Activated CD8-positive, alpha-beta memory T cell treated with anti-CD3 and anti-CD28 coated beads, Interleukin-2, amount 50 U/mL, for 1 hour (primary cell): Measurements from ENCODE around the gene GAD2.
A peak's percentile ranks its signal among the peaks of the same experiment; 100 is the strongest.
"Not testable (repeated sequence)": the region's sequence is repeated elsewhere in the genome, so short reads cannot be mapped to it uniquely, and the experiment has no call there.

Source experiments
- DNase-seq: peaks from one replicate; pipeline ENCODE4 v3.0.0-alpha.2; 2020; ENCODE audit errors: extremely low read depth

Gene GAD2

DNA sequence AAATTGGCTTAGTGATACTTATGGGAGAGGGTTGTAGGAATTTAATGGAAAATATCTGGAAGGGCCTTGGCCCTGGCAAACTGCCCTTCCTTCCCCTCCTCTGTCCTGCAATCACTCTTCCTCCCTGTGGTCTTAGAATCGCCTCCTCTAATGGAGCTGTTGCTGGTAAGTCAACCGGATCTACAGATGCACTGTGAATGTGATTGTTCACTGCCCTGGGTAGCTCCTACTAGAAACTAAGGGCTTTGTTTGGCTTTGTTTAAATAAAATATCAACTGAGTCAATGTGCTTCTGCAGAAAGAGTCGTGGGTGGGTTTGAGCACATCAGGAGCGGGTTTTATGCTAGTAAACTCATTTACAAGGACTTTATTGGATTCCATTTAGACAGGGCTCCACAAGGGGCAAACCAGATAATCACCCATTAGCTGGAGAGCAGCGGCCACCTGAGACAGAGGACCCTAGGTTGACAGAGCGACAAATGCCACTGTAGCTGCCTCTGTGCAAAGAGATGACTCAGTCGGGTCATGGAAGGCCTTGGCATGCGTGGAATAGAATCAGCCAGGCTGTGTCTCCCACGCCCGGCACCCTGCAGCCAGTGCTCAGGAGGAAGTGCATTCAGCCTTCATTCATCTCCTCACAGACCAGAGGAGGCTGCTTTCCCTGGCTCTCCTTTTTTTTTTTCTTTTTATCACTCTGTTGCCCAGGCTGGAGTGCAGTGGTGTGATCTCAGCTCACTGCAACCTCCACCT lies 97.9 kb downstream of the GAD2 start:
- no peak for DNase-seq

DNA sequence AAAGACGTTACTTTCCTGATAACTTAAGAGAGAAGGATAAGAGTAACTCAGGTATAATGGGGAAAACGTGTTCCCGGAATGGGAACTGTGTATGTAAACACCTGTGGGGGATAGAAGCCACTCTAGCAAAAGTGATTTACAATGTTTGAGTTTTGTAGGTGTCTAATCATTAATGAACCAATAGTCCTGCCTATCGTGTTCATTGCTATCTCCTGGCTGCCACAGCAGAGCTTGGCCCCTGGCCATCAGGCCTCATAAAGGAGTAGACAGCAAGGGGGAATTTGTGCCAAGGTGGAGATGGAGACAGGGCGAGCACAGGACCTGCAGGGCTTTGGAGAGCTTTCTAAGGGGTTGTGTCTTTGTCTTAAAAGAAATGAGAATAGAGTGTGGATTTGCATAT lies 102.1 kb downstream of the GAD2 start:
- DNase-seq, result no peak

DNA sequence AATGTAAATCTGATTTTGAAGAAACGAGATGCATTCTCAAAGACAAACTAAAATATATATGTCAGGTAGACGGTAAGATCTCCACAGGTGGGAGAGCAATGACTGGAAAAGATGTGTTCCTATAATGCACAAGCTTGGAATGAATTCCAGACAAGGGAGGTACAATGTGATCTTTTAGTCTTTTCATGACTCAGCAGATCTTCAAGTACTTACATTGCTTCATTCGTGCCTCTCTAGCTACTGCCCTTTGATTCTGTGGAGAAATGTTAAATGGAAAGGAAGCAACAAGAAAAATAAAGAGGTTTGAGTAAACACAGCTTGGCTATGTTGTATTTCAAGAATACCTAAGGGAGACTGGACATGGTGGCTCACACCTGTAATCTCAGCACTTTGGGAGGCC lies 106.6 kb downstream of the GAD2 start:
- no peak for DNase-seq

DNA sequence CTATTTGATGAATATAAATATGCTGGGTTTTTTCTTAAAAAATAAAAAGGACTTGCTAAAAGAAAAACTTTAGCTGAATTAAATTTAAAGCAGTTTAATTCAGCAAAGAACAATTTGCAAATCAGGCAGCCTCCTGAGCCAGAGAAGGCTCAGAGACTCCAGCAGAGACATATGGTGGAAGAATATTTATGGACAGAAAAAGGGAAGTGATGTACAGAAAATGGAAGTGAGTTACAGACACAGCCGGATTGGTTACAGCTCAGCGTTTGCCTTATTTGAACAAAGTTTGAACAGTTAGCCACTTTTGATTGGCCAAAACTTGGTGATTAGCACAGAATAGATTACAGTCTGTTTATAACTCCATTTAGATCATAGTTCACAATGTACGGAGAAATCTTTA lies 110.3 kb downstream of the GAD2 start:
- DNase-seq, result no peak

DNA sequence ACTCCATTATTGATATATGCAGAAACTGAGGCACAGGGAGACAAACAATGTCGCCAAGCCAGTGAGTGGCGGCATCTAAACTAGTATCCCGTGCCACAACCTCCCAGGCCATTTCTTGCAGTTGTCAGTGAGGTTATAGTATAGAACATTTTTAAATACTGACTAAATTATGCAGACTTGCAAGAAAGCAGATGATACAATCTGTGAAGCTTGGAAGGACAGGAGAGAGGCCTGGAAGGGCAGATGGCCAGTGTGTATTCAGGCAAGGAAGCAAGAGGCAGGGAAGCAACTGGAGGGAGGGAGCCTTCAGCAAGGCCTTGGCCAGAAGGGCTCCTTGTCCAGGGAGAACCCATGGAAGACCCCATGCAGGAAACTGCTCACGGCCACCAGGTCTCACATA lies 111.2 kb downstream of the GAD2 start:
- no peak for DNase-seq

DNA sequence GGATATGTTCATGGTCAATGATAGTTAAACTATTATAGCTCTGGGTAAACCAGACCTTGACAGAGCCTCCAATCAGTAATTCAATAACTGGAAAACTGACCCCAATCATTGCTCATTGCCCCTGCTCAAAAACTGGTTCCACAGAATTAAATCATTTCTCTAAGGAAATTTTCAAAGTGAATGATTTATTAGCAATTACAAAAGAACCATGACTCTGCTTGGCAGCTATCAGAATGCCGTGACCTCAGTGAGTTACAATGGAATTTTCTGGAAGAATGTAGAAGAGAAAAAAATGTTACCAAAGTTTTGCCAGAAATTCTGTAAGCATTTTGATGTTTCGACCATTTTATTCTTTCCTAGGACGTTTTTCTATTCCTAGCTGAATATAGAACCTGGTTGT lies 114.8 kb downstream of the GAD2 start:
- no peak for DNase-seq

DNA sequence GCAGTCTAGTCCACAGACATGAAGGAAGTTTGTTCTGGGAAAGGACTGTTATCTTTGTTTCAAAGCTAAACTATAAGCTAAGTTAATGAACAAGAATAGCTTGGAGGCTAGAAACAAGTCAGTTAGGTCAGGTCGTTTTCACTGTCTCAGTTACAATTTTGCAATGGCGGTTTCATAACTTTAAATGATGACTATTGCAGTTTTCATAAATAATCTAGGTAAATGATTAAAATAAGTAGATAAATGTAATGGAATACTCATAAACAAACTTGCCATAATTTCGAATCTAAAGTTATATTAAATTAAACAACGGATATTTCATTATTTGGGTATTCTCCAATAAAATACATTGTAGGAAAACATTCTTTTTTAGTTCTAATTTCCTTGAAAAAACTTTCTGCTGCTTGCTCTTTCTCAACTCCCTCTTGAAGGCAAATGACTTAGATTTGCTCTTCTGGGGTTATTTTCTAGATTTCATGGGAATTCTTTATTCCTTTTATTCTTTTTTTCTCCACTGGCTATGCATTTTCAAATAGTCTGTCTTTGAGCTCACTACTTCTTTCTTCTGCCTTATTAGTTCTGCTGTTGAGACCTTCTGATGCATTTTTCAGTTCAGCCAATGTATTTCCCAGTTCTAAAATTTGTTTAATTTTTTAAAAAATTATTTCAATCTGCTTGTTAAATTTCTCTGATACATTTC lies 117.8 kb downstream of the GAD2 start:
- DNase-seq, result no peak

DNA sequence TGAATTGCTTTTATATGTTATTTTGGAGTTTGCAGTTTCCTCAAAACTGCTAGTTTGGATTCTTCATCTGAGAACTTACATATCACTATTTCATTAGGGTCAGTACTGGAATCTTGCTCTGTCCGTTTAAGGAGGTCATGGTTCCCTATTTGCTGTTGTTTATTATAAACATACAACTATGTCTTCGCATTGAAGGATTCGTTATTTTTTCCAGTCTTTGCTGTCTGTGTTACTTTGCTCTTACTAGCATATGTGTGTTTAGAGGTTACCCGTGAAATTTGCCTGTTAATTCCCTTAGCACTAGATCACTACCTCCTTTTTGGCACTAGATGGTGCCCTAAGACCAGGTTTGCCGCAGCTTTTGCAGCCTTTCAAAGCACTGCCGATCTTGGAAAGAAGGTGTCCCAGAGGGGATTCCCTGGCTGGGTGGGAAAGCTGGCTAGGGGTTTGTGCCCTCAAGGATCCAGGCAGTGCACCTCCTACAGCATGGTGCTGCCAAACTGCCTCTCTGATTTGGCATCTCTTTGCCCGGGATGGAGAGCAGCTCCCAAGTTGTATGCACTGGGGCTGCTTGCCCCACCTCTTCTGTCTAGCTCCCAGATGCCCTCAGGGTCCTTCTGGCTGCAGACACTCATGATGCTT lies 118.5 kb downstream of the GAD2 start:
- DNase-seq, result peak; percentile 12

DNA sequence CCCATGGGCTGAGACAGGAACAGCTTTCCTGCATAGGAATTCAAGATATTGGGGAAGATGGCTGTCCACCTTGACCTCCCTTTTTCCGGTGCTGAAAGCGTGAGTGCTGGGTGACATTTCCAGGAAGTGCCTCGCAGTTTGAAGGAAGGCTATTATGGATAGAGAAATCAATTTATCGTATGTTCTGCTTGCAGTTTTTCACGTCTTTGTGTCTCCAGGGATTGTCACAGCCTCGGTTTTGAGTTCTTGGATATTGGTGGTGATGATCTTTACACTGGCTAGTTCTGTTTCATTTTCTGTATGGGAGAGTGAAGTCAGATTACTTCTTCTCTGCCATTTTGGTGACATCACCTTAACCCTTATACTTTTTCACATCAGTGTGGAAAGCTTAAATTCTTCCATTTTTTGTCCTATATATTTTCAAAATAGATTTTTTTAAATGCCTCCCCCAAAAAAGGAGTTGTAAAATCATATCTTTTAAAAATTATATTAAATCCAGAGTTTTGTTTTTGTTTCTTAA lies 119.1 kb downstream of the GAD2 start:
- DNase-seq, result no peak

DNA sequence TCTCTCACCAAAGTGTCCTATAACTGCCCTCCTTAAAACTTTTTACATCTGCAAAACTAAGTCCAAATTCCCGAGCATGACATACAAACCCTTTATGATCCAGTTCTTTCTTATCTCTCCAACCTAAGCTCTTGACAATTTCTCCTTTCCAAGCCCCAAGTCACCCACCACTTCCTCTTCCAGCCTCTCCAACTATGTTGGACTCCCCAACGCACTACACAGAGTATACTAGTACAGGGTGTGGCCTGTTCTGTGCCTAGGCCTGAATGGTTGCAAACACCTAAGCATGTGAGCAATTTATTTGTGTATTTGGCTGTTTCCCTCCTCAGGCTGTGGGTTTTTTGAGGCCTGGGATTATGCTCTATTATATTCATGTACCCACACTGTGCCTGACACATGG lies 120.4 kb downstream of the GAD2 start:
- DNase-seq, result no peak

DNA sequence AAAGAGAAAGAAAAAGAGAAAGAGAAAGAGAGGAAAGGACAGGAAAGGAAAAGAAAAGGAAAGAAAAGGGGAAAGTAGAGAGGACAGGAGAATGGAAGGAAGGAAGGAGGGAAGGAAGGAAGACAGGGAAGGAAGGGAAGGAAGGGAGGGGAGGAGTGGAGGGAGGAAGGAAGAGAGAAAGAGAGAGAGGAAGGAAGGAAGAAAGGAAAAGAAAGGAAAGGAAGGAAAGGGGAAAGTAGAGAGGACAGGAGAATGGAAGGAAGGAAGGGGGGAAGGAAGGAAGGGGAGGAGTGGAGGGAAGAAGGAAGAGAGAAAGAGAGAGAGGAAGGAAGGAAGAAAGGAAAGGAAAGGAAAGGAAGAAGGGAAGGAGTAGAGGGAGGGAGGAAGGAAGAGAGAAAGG lies 125.1 kb downstream of the GAD2 start:
- no peak for DNase-seq

DNA sequence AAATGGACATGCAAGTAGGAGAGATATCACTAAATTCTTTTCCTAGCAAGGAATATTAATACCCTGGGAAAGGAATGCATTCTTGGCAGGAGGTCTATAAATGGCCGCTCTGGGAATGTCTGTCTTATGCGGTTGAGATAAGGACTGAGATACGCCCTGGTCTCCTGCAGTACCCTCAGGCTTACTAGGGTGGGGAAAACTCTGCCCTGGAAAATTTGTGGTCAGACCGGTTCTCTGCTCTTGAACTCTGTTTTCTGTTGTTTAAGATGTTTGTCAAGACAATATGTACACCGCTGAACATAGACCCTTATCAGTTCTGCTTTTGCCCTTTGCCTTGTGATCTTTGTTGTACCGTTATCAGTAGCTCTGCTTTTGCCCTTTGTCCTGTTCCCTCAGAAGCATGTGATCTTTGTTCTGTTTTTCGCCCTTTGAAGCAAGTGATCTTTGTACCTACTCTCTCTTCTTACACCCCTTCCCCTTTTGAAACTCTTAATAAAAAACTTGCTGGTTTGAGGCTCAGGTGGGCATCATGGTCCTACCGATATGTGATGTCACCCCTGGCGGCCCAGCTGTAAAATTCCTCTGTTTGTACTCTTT lies 132.3 kb downstream of the GAD2 start:
- not testable (repeated sequence) for DNase-seq
